Gastroesophageal sphincter (tissue), 4 donors: ENCODE results near the gene APOC4. TPM values are rescaled to one million over a fixed set of nuclear protein-coding genes. Genes with fewer than 3 reads are reported as not detected.
A peak's percentile ranks its signal among the peaks of the same experiment; 100 is the strongest.

Source experiments
- ATAC-seq: fragments of 150-250 bp; one replicate; pipeline ENCODE4 v1.9.1; 2016; ENCODE audit warnings: mild to moderate bottlenecking, moderate library complexity
- H3K27ac ChIP-seq, 4 donors: fragments of 200-600 bp; sonication (generic) in 3 of 4; 1 replicate in 3 of 4; 2 replicates in 1 of 4; pipeline ENCODE4 v1.5.1; 2016 to 2019
- H3K27me3 ChIP-seq: fragments of 200-600 bp; sonication (generic); one replicate; pipeline ENCODE4 v1.5.1; 2019
- H3K36me3 ChIP-seq, 2 donors: fragments of 200-600 bp; sonication (generic); one replicate each; pipeline ENCODE4 v1.5.1; 2019; ENCODE audit warnings: control low read depth in 1 of 2
- H3K4me1 ChIP-seq, 3 donors: fragments of 200-600 bp; sonication (generic); 1 replicate in 2 of 3; 2 replicates in 1 of 3; pipeline ENCODE4 v1.5.1; 2016 to 2019; ENCODE audit warnings: control low read depth in 2 of 3
- H3K4me3 ChIP-seq, 2 donors: fragments of 200-600 bp; sonication (generic); one replicate each; pipeline ENCODE4 v1.5.1; 2019; ENCODE audit warnings: mild to moderate bottlenecking in 1 of 2, moderate library complexity in 1 of 2
- H3K9me3 ChIP-seq, 3 donors: fragments of 200-600 bp; sonication (generic); one replicate each; pipeline ENCODE4 v1.5.1; 2017 to 2019; ENCODE audit warnings: control low read depth in 2 of 3
- EP300 ChIP-seq: sonication (generic); formaldehyde crosslinking; IDR thresholded peaks from one replicate; pipeline ENCODE4 v1.6.1; 2017; ENCODE audit warnings: antibody characterized with exemption, mild to moderate bottlenecking
- POLR2A ChIP-seq, 2 donors: fragments of 450-650 bp; IDR thresholded peaks; one replicate each; pipeline ENCODE4 v1.6.1; 2017; ENCODE audit warnings: antibody characterized with exemption in 2 of 2, mild to moderate bottlenecking in 2 of 2, moderate library complexity in 1 of 2
- POLR2AphosphoS5 ChIP-seq: sonication (generic); formaldehyde crosslinking; IDR thresholded peaks from one replicate; pipeline ENCODE4 v1.6.1; 2017; ENCODE audit warnings: antibody characterized with exemption
- WGBS, 2 donors: methylation state at CpG; one replicate each; pipeline ENCODE4 v1.1.5; 2018; ENCODE audit warnings: low coverage in 1 of 2; 5-methylcytosine and 5-hydroxymethylcytosine counted together
- total RNA-seq, 4 donors: library from RNA; depleted of rRNA; stranded (reverse); fragments of >200 nt; gene quantifications; one replicate each; pipeline ENCODE4 v1.1.0, GENCODE V29; 2016
- TF ChIP-seq, protein P1 (sequence below), 4 experiments: fragments of 200-600 bp in 2 of 4; fragments of 450-650 bp in 2 of 4; sonication (generic) in 1 of 4; IDR thresholded peaks; one replicate each; pipeline ENCODE4 v1.5.1; 2017 to 2019; ENCODE audit warnings: antibody characterized with exemption in 4 of 4, mild to moderate bottlenecking in 2 of 4, moderate library complexity in 2 of 4

APOC4 gene
- total RNA-seq, 4 donors from 2014 or later = not detected

GRCh38 chr19:44955505-44956439, 13.7 kb downstream of the APOC4 start:
- ATAC-seq = no peak
- WGBS, 2 donors = 3 to 8% methylated on average over 2 to 13 of the region's 40 CpGs
- TF ChIP-seq POLR2AphosphoS5 (no peak), POLR2A (IDR thresholded peaks at IDR 0.05) (no peak), EP300 (no peak)
- TF ChIP-seq, protein P1, sequence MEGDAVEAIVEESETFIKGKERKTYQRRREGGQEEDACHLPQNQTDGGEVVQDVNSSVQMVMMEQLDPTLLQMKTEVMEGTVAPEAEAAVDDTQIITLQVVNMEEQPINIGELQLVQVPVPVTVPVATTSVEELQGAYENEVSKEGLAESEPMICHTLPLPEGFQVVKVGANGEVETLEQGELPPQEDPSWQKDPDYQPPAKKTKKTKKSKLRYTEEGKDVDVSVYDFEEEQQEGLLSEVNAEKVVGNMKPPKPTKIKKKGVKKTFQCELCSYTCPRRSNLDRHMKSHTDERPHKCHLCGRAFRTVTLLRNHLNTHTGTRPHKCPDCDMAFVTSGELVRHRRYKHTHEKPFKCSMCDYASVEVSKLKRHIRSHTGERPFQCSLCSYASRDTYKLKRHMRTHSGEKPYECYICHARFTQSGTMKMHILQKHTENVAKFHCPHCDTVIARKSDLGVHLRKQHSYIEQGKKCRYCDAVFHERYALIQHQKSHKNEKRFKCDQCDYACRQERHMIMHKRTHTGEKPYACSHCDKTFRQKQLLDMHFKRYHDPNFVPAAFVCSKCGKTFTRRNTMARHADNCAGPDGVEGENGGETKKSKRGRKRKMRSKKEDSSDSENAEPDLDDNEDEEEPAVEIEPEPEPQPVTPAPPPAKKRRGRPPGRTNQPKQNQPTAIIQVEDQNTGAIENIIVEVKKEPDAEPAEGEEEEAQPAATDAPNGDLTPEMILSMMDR (IDR thresholded peaks at IDR 0.05) = no peak

DNA sequence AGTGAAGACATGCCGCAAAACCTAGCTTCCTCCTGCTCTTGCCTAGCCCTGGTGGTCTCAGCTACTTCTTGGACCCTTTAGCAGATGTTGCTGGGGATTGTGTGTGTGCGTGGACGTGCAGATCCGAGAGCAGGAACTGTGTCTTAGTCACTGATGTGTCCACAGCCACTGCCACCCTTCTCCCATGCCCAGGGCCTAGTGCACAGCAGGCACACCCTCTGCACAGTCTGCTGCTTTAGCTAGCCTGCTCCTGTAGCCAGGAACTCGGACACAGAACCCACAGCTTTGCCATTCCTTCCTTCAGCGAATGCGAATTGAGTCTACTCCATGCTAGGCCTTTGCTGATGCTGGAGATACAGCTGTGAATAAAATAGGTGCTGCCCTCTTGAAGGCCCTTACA, 15.5 kb downstream of the APOC4 start:
- TF ChIP-seq POLR2AphosphoS5 (no peak), POLR2A (IDR thresholded peaks at IDR 0.05) (no peak), EP300 (no peak)
- TF ChIP-seq, protein P1 (IDR thresholded peaks at IDR 0.05) = no peak

More at GRCh38 chr19:44955505-44956439, 13.7 kb downstream of the APOC4 start:
- Histone ChIP-seq H3K4me3 (peak overlapping the region; percentile 100), H3K27me3 (no peaks in the 10 kb centered on the region), H3K36me3 (peaks cover 0 to 8% of the 10 kb centered on the region in 2 donors), H3K9me3 (no peaks in the 10 kb centered on the region), H3K4me1 (peaks cover 7 to 86% (median 32%) of the 10 kb centered on the region in 3 donors), H3K27ac (peak overlapping the region; percentile 79 to 94 (median 92))

DNA sequence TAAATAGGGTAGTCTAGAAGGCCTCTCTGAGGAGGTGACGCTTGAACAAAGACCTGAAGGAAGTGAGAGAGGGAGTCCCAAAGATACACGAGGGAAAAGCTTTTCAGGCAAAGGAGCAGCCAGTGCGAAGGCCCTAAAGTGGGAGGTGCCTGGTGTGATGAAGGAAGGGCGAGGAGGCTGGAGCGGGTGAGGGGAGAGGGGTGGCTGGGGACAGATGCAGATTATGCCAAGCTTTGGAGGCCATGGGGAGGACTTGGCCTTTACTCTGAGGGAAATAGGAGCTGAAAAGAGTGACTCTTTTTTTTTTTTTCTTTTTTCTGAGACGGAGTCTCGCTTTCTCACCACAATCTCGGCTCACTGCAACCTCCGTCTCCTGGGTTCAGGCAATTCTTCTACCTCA, 16.1 kb downstream of the APOC4 start:
- 73 to 87% methylated on average over 5 to 9 of the region's 9 CpGs for WGBS, 2 donors
- no peaks in the 10 kb centered on the region for H3K9me3 ChIP-seq

More for the DNA sequence above, 15.5 kb downstream of the APOC4 start:
- peaks cover 0 to 24% of the 10 kb centered on the region in 2 donors for H3K36me3 ChIP-seq
- no peaks in the 10 kb centered on the region for H3K9me3 ChIP-seq
- WGBS, 2 donors = 63% methylated on average over 3 of the region's 7 CpGs; no CpG with 5 or more reads in 1 of the 2 donors
- H3K4me3 ChIP-seq = no peak overlapping the region
- ATAC-seq = no peak
- H3K4me1 ChIP-seq = peaks cover 7 to 70% (median 27%) of the 10 kb centered on the region in 3 donors
- H3K27ac ChIP-seq = no peak overlapping the region
- no peaks in the 10 kb centered on the region for H3K27me3 ChIP-seq

GRCh38 chr19:44959691-44960090, 17.7 kb downstream of the APOC4 start:
- no peaks in the 10 kb centered on the region for H3K9me3 ChIP-seq
- H3K36me3 ChIP-seq = peaks cover 0 to 46% of the 10 kb centered on the region in 2 donors
- H3K4me1 ChIP-seq = peaks cover 7 to 51% (median 19%) of the 10 kb centered on the region in 3 donors
- H3K4me3 ChIP-seq = no peak overlapping the region
- no peak overlapping the region for H3K27ac ChIP-seq
- H3K27me3 ChIP-seq = no peaks in the 10 kb centered on the region
- ATAC-seq = no peak
- TF ChIP-seq, protein P1 (IDR thresholded peaks at IDR 0.05) = no peak
- TF ChIP-seq POLR2A (IDR thresholded peaks at IDR 0.05) (no peak), POLR2AphosphoS5 (no peak), EP300 (no peak)
- WGBS, 2 donors = 55 to 77% methylated on average over 3 to 4 of the region's 5 CpGs

More for the DNA sequence above, 16.1 kb downstream of the APOC4 start:
- ATAC-seq = no peak
- H3K27me3 ChIP-seq = no peaks in the 10 kb centered on the region
- TF ChIP-seq EP300 (no peak), POLR2A (IDR thresholded peaks at IDR 0.05) (no peak), POLR2AphosphoS5 (no peak)
- no peak overlapping the region for H3K27ac ChIP-seq
- no peak overlapping the region for H3K4me3 ChIP-seq
- H3K4me1 ChIP-seq = peaks cover 7 to 66% (median 27%) of the 10 kb centered on the region in 3 donors
- H3K36me3 ChIP-seq = peaks cover 0 to 30% of the 10 kb centered on the region in 2 donors

DNA sequence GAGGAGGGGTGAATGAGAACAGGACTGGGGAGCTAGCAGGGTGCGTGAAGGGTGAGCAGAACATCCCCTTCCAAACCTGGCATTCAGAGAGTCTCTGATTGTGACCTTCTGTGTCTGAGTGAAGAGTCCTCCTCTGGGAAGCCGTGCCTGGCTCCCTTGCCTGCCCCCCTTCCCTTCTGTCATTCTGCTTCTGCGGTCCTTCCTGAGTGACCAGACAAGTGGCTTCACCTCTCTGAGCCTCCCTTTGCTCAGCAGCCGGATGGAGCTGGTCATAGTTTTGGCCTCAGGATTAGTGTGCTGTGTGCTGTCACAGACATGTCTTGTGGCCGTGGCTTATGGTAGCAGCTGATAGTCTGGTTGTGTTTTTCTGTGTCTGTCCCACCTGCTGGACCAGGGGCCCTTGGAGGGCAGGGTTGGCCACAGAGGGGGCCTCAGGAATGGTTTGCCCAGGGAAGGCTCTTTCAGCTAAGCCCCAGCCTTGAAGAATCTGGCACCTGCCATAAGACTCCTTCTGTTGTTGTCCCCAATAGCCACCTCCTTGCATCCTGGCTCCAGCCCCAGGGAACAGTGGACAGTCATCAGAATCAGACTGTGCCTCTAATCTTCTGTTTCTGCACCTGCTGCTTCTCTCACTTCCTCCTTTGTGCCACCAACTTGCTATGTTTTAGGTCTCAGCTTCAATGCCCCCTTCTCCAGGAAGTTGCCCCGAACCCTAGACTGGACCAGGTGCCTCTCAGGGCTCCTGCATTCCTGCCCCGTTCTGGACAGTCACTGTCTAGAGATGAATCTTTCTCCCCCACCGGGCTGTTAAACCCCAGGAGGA, 19.1 kb downstream of the APOC4 start:
- Histone ChIP-seq H3K27me3 (no peaks in the 10 kb centered on the region), H3K27ac (no peak overlapping the region), H3K36me3 (peaks cover 0 to 60% of the 10 kb centered on the region in 2 donors), H3K4me1 (peaks cover 5 to 45% (median 17%) of the 10 kb centered on the region in 3 donors), H3K4me3 (no peak overlapping the region), H3K9me3 (no peaks in the 10 kb centered on the region)
- ATAC-seq = no peak
- 58 to 80% methylated on average over 3 to 5 of the region's 8 CpGs for WGBS, 2 donors
- TF ChIP-seq EP300 (no peak), POLR2A (IDR thresholded peaks at IDR 0.05) (no peak), POLR2AphosphoS5 (no peak)
- TF ChIP-seq, protein P1 (IDR thresholded peaks at IDR 0.05) = no peak
